Activated naive CD4-positive, alpha-beta T cell treated with anti-CD3 and anti-CD28 coated beads, Interleukin-2, amount 50 U/mL, for 16 hours (primary cell): ENCODE measurements around the gene TSEN54.
"Not testable (repeated sequence)": the region's sequence is repeated elsewhere in the genome, so short reads cannot be mapped to it uniquely, and the experiment has no call there.

Source experiments
- DNase-seq: peaks from one replicate; pipeline ENCODE4 v3.0.0-alpha.2; 2020

TSEN54 gene

GRCh38 chr17:75516255-75516618 lies at the start of gene TSEN54:
Gene TSEN54, plus strand, starts transcription at chr17:75516528. Its CDS starts 33 bp downstream, at chr17:75516561.
- peak; percentile 97 for DNase-seq

- no peak for DNase-seq
Observed at GRCh38 chr17:75468291-75468754, 48.0 kb upstream of the TSEN54 start.

GRCh38 chr17:75468779-75469373 lies 47.5 kb upstream of the TSEN54 start:
- no peak for DNase-seq

GRCh38 chr17:75471207-75471606 lies 45.1 kb upstream of the TSEN54 start:
- no peak for DNase-seq

- no peak for DNase-seq
Observed at GRCh38 chr17:75472119-75472518, 44.2 kb upstream of the TSEN54 start.

DNA sequence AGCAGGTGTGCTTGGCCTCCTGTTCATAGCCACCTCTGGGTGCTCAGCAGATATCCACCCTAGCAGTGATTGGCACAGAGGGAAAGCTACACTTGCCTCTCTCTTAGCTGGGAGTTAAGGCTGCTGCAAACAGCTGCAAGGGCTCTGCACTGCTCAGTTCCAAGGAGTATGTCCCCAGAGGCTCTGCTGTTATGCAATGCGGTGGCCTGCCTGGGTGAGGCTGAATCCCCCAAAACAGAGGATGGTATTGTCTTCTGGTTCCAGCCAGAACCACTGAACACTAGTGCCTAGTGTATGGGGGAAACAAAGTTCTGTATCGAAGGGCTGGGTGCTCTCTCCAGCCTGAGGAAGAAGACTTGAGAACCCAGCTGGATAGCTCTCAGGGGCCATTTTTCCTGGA lies 43.1 kb upstream of the TSEN54 start:
- DNase-seq: no peak

- no peak for DNase-seq
Observed at GRCh38 chr17:75474736-75475135, 41.6 kb upstream of the TSEN54 start.

DNA sequence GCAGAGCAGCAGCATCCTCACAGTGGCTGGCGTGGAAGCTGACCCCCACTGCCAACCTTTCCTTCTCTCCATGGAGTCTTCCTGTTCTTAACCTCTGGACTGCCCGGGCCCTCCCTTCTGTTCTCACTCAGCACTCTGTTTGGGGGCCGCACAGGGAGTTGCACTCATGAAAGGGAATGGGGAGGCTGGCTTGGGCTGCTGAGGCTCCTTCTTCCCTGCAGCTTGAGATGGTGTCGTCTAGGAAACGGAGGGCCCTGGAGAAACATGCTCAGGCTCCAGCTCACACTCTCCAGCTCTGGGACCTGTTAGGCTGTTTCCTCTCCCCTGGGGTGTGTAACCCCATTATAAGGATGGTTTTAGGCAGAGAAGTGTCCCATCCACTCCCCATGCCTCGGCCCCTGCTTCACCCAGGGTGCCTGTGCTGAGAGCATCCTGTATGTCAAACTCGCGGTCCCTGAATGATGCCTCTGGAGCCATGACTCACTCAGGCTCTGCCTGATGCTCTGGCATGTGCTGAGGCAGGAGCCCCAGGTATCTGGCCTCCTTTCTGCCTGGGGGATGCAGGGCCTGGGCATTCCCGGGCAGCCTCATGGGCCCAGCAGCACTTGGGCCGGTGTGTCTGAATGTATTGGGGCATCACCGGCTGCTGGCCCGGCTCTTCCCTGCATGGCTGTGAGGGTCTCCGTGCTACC lies 41.0 kb upstream of the TSEN54 start:
- no peak for DNase-seq

GRCh38 chr17:75475851-75476250 lies 40.5 kb upstream of the TSEN54 start:
- no peak for DNase-seq

- no peak for DNase-seq
Observed at GRCh38 chr17:75476271-75476671, 40.1 kb upstream of the TSEN54 start.

DNA sequence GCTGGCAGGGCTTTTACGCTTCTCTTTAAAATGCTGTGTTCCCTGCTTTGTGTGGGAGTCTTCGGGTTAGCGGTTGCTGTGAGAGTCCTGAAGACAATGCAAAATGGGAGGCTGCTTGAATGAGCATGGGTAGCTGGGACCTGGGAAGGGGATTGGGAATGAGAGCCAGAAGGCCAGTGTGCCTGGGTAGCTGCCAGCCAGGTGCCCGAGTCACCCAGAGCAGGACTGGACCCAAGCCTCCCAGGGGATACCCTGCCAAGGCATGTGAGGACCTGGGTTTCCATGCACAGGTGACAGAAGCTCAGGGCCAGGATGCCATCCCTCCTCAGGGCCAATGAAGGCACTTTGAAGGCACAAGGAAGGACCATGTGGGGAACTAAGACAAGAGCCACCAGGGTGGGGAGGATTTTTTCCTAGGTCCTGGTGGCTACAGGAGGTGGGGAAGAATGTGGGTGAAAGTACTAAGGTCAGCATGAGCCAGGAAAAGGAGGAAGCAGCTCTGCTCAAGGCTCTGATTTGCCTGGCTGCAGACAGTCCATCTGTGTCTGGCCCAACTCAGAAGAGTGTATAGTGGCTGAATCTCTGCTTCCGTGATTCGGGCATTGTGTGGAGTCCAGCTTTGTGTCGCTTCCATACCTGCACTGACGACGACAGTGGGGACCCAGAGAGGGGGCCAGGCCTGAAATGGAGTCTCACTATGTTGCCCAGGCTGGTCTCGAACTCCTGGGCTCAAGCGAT lies 39.4 kb upstream of the TSEN54 start:
- no peak for DNase-seq

- not testable (repeated sequence) for DNase-seq
Observed at GRCh38 chr17:75477490-75477862, 38.9 kb upstream of the TSEN54 start.

DNA sequence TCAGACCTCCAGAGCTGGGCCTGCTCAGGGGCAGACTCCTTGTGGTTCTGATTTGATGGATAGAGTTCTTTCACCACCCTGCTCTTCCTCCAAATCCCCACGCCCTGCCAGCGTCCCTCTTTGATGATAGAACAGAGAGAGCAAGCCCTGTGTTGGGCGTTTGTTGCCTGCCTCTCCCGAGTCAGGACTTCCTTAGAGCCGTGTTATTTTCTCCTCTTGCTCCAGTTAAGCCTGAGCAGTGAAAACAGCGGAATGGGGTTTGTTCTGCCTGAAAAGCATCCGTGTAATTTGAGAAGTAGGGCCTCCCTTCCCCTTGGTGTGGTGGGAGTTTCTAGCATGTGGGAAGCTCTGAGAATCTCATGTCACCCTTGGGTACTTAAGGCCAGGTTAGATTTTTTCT lies 37.8 kb upstream of the TSEN54 start:
- no peak for DNase-seq

GRCh38 chr17:75480281-75480680 lies 36.0 kb upstream of the TSEN54 start:
- DNase-seq: no peak

- no peak for DNase-seq
Observed at GRCh38 chr17:75481194-75482068, 34.9 kb upstream of the TSEN54 start.

- no peak for DNase-seq
Observed at GRCh38 chr17:75482098-75482942, 34.0 kb upstream of the TSEN54 start.

DNA sequence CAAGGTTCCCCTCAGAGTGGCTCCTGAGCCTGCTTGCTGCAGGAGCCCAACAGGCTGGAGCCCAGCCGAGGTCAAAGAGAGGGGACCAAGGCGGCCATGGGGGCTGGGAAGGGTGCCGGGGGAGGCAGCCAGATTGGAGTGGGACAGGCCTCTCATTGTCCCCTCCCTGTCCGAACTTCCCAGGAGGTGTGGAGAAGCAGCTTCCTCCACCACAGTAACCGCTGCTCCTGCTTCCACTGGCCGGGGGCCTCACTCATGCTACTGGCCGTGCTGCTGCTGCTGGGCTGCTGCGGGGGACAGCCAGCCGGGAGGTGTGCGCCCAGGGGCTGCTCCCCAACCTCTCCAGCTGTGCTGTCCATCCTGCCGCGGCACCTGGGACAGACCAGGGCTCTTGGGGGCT lies 30.6 kb upstream of the TSEN54 start:
- DNase-seq: no peak

GRCh38 chr17:75486151-75486550 lies 30.2 kb upstream of the TSEN54 start:
- no peak for DNase-seq

DNA sequence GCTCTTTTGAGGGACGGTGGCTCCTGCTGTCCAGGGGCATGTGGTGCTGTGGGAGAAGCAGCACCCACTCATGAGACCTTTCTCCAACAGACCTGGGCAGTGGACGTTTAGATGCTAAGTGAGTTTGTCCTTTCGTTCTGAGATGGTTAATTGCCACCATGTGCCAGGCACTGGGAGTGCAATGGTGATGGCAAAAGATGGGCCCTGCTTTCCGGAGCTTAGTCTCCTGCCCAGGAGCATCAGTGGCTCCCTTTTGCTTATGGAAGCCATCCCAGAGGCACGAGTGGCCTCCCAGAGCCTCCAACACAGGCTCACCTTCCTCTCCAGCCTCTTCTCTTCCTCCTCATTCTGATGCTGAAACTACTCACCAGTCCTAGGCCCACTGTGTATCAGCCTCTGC lies 29.4 kb upstream of the TSEN54 start:
- DNase-seq: no peak

GRCh38 chr17:75487351-75488070 lies 28.8 kb upstream of the TSEN54 start:
- DNase-seq: peak; percentile 34

DNA sequence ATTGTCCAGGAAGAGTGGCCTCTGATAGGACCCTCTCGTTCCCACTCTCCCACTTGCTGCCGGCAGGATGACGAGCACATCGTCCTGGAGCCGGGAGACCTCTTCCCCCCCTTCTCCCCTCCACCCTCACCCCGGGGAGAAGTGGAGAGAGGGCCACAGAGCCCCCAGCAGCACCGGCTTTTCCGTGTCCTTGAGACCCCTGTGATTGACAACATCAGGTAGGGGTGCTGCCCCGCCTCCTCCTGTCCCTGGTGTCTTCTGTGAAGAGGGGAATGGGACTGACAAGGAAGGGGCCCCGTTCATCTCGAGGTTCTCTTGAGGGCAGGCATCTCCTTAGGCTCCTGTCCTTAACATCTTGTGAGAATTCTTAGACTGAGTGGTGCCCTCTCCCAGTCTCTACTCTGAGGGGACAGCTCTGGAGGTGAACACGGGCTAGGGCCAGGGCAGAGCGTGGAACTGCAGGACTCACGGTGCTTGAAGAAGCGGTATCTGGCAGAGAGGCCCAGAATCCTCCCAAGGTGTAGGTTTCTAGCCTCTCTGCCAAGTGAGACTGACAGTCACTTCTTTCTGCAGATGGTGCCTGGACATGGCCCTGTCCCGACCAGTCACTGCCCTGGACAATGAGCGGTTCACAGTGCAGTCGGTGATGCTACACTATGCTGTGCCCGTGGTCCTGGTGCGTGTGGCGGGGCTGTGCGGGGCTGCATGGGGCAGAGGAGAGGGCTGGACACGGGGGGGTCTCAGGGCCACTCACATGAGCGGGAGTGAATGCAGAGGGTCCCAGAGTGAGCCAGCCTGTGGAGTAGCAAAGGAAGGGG lies 27.4 kb upstream of the TSEN54 start:
- DNase-seq: no peak
